Thoracic aorta (tissue), 2 donors: ENCODE measurements around the gene USP37. TPM values are rescaled to one million over a fixed set of nuclear protein-coding genes. Genes with fewer than 3 reads are reported as not detected.

Experiments
- ATAC-seq: fragments of 150-250 bp; one replicate; pipeline ENCODE4 v1.8.0; 2017; ENCODE audit warnings: low read depth; ENCODE audit not compliant: insufficient number of reproducible peaks, low FRiP score
- DNase-seq: peaks from one replicate; pipeline ENCODE4 v3.0.0-alpha.2; 2020; ENCODE audit warnings: low spot score
- H3K27ac ChIP-seq, 2 donors: fragments of 200-600 bp; sonication (generic); 1 replicate in 1 of 2; 2 replicates in 1 of 2; pipeline ENCODE4 v1.5.1; 2016; ENCODE audit warnings: mild to moderate bottlenecking in 2 of 2, moderate library complexity in 2 of 2
- H3K27me3 ChIP-seq: fragments of 200-600 bp; sonication (generic); replicated peaks from 2 replicates; pipeline ENCODE4 v1.6.0; 2016; ENCODE audit warnings: mild to moderate bottlenecking; ENCODE audit not compliant: insufficient read depth
- H3K36me3 ChIP-seq: fragments of 200-600 bp; sonication (generic); one replicate; pipeline ENCODE4 v1.5.1; 2016
- H3K4me1 ChIP-seq, 2 donors: fragments of 200-600 bp; sonication (generic); 1 replicate in 1 of 2; 2 replicates in 1 of 2; pipeline versions ENCODE4 v1.5.1 to v1.6.0; 2016; ENCODE audit warnings: low read depth in 2 of 2, mild to moderate bottlenecking in 1 of 2; ENCODE audit not compliant: control insufficient read depth in 1 of 2
- H3K4me3 ChIP-seq: fragments of 200-600 bp; sonication (generic); 2 replicates; pipeline ENCODE4 v1.5.1; 2016; ENCODE audit warnings: mild to moderate bottlenecking
- H3K9me3 ChIP-seq: fragments of 200-600 bp; sonication (generic); 2 replicates; pipeline ENCODE4 v1.5.1; 2016
- CTCF ChIP-seq: fragments of 200-600 bp; sonication (generic); IDR thresholded peaks from one replicate; pipeline ENCODE4 v1.5.1; 2019; ENCODE audit warnings: antibody characterized with exemption
- total RNA-seq, 2 donors: library from RNA; depleted of rRNA; stranded (reverse); fragments of >200 nt; gene quantifications; one replicate each; pipeline versions ENCODE4 v1.1.0 to v1.2.3, GENCODE V29; 2016

USP37 gene
- total RNA-seq, 2 donors from 2014 or later: 10.2 to 18.6 TPM

GRCh38 chr2:218476676-218477075 lies 91.5 kb downstream of the USP37 start:
- DNase-seq: no peak

GRCh38 chr2:218474527-218474926 lies 93.6 kb downstream of the USP37 start:
- H3K4me3 ChIP-seq: no peak overlapping the region
- no peak for ATAC-seq
- DNase-seq: no peak
- no peak for TF ChIP-seq CTCF
- H3K27me3 ChIP-seq: no peaks in the 10 kb centered on the region
- H3K27ac ChIP-seq: no peak overlapping the region
- H3K4me1 ChIP-seq: no peaks in the 10 kb centered on the region
- H3K36me3 ChIP-seq: peaks cover 5% of the 10 kb centered on the region
- no peaks in the 10 kb centered on the region for H3K9me3 ChIP-seq

More at GRCh38 chr2:218476676-218477075, 91.5 kb downstream of the USP37 start:
- H3K27ac ChIP-seq: no peak overlapping the region
- no peak for ATAC-seq
- H3K27me3 ChIP-seq: no peaks in the 10 kb centered on the region
- no peaks in the 10 kb centered on the region for H3K9me3 ChIP-seq
- no peak for TF ChIP-seq CTCF
- no peaks in the 10 kb centered on the region for H3K4me1 ChIP-seq
- no peak overlapping the region for H3K4me3 ChIP-seq
- H3K36me3 ChIP-seq: peaks cover 11% of the 10 kb centered on the region

- Histone ChIP-seq H3K4me1 (no peaks in the 10 kb centered on the region), H3K9me3 (no peaks in the 10 kb centered on the region), H3K27ac (no peak overlapping the region), H3K36me3 (peaks cover 5% of the 10 kb centered on the region), H3K4me3 (no peak overlapping the region), H3K27me3 (no peaks in the 10 kb centered on the region)
- ATAC-seq (no peak), DNase-seq (no peak)
- no peak for TF ChIP-seq CTCF
These were observed 95.2 kb downstream of the USP37 start for GRCh38 chr2:218472988-218473387.

- no peak overlapping the region for H3K27ac ChIP-seq
- H3K36me3 ChIP-seq: peaks cover 5% of the 10 kb centered on the region
- no peaks in the 10 kb centered on the region for H3K4me1 ChIP-seq
- no peaks in the 10 kb centered on the region for H3K27me3 ChIP-seq
- H3K9me3 ChIP-seq: no peaks in the 10 kb centered on the region
- DNase-seq: no peak
- no peak for ATAC-seq
- no peak for TF ChIP-seq CTCF
- H3K4me3 ChIP-seq: no peak overlapping the region
These were observed 96.2 kb downstream of the USP37 start for GRCh38 chr2:218471982-218472381.

GRCh38 chr2:218471036-218471435 lies 97.1 kb downstream of the USP37 start:
- Histone ChIP-seq H3K4me3 (no peak overlapping the region), H3K27ac (no peak overlapping the region), H3K9me3 (no peaks in the 10 kb centered on the region), H3K27me3 (no peaks in the 10 kb centered on the region), H3K36me3 (peaks cover 5% of the 10 kb centered on the region), H3K4me1 (no peaks in the 10 kb centered on the region)
- no peak for TF ChIP-seq CTCF
- DNase-seq (no peak), ATAC-seq (no peak)
